Adrenal gland (tissue), 12 donors: ENCODE results near the gene IFITM2. TPM values are rescaled to one million over a fixed set of nuclear protein-coding genes. Genes with fewer than 3 reads are reported as not detected.
"Not testable (repeated sequence)": the region's sequence is repeated elsewhere in the genome, so short reads cannot be mapped to it uniquely, and the experiment has no call there.

Source experiments
- DNase-seq, 7 donors: peaks; one replicate each; pipeline ENCODE4 v3.0.0-alpha.2; 2019 to 2020
- H3K27ac ChIP-seq, 5 donors: fragments of 200-600 bp; sonication (generic) in 4 of 5; 1 replicate in 3 of 5; 2 replicates in 2 of 5; pipeline versions ENCODE4 v1.5.1 to v1.8.0; 2016 to 2020; ENCODE audit warnings: mild to moderate bottlenecking in 1 of 5
- H3K27me3 ChIP-seq: fragments of 200-600 bp; 2 replicates; pipeline ENCODE4 v1.8.0; 2021
- H3K36me3 ChIP-seq, 2 donors: fragments of 200-600 bp; replicated peaks in 1 of 2; 1 replicate in 1 of 2; 2 replicates in 1 of 2; pipeline versions ENCODE4 v1.5.1 to v1.8.0; 2018 to 2022
- H3K4me1 ChIP-seq, 2 donors: fragments of 200-600 bp; replicated peaks in 1 of 2; 1 replicate in 1 of 2; 2 replicates in 1 of 2; pipeline versions ENCODE4 v1.5.1 to v1.8.0; 2018 to 2021
- H3K4me3 ChIP-seq, 4 donors: fragments of 200-600 bp; sonication (generic) in 3 of 4; one replicate each; pipeline ENCODE4 v1.5.1; 2016 to 2018
- H3K9me3 ChIP-seq, 3 donors: fragments of 200-600 bp; sonication (generic) in 1 of 3; replicated peaks in 1 of 3; 1 replicate in 2 of 3; 2 replicates in 1 of 3; pipeline versions ENCODE4 v1.5.1 to v1.8.0; 2016 to 2021
- POLR2A ChIP-seq, 2 donors: fragments of 450-650 bp; IDR thresholded peaks; one replicate each; pipeline ENCODE4 v1.6.1; 2017; ENCODE audit warnings: antibody characterized with exemption in 2 of 2, mild to moderate bottlenecking in 2 of 2, moderate library complexity in 1 of 2
- WGBS, 4 donors: extraction: QIAGEN DNeasy Blood & Tissue Kit in 2 of 4; methylation state at CpG; one replicate each; pipeline versions ENCODE4 v1.1.5 to v1.1.7; 2013 to 2017; 5-methylcytosine and 5-hydroxymethylcytosine counted together
- intact Hi-C, 2 donors: fragments of 100-400 bp; cut with DNase I; formaldehyde crosslinking; loops; one replicate each; pipeline versions ENCODE4 v1.14.1 to v1.15.0; 2022 to 2023
- polyA plus RNA-seq, 3 donors: library from polyadenylated mRNA; stranded (reverse); fragments of 200-250 nt in 2 of 3; fragments of 350-450 nt in 1 of 3; fragmentation: Illumina TruSeq in 1 of 3; extraction: RNeasy Lipid Tissue Mini Kit (QIAGEN cat#74804) in 1 of 3; gene quantifications; one replicate each; pipeline ENCODE4 v1.2.3, GENCODE V29; 2013 to 2014
- total RNA-seq, 9 donors: library from RNA; depleted of rRNA in 4 of 9; stranded (reverse); fragments of >200 nt in 4 of 9; fragments of 120-200 nt in 1 of 9; fragmentation: NEBNext Ultra II Directional in 1 of 9; extraction: Animal tissue kit (Norgen Biotek cat#: 25700) in 1 of 9; gene quantifications; one replicate each; pipeline versions ENCODE4 v1.1.0 to v1.2.4, GENCODE V29; 2013 to 2023
- TF ChIP-seq, protein P1 (sequence below), 6 experiments: fragments of 450-650 bp in 4 of 6; fragments of 200-600 bp in 2 of 6; sonication (generic) in 1 of 6; IDR thresholded peaks; 1 replicate in 5 of 6; 2 replicates in 1 of 6; pipeline versions ENCODE4 v1.5.1 to v1.8.0; 2016 to 2021; ENCODE audit warnings: antibody characterized with exemption in 6 of 6, mild to moderate bottlenecking in 2 of 6, moderate library complexity in 1 of 6
- donor health status: healthy with polysubstance abuse.
- donor health status: Bipolar disorder and iron deficiency.
- donor health status: DM: yes; HTN: yes; CAD: no.
- donor health status: DM: no; HTN: no; CAD: no.
- donor health status: DM: no; HTN: no; CAD: no.
- donor health status: DM: yes; HTN: yes; CAD: no.

The IFITM2 gene
- total and polyA plus RNA-seq, 12 donors, result 30.7 to 835 (median 235) TPM

- intact Hi-C loops, result no loop called here
- Histone ChIP-seq H3K27me3 (no peaks in the 10 kb centered on the region), H3K4me3 (no peak overlapping the region), H3K4me1 (peaks cover 5 to 9% of the 10 kb centered on the region in 2 donors), H3K36me3 (no peaks in the 10 kb centered on the region), H3K27ac (no peak overlapping the region), H3K9me3 (no peaks in the 10 kb centered on the region)
- WGBS, 4 donors, result 59 to 79% (median 64%) methylated on average over 5 of the region's 5 CpGs
- DNase-seq, result no peak
- TF ChIP-seq POLR2A (IDR thresholded peaks at IDR 0.05), result no peak
- TF ChIP-seq, protein P1, sequence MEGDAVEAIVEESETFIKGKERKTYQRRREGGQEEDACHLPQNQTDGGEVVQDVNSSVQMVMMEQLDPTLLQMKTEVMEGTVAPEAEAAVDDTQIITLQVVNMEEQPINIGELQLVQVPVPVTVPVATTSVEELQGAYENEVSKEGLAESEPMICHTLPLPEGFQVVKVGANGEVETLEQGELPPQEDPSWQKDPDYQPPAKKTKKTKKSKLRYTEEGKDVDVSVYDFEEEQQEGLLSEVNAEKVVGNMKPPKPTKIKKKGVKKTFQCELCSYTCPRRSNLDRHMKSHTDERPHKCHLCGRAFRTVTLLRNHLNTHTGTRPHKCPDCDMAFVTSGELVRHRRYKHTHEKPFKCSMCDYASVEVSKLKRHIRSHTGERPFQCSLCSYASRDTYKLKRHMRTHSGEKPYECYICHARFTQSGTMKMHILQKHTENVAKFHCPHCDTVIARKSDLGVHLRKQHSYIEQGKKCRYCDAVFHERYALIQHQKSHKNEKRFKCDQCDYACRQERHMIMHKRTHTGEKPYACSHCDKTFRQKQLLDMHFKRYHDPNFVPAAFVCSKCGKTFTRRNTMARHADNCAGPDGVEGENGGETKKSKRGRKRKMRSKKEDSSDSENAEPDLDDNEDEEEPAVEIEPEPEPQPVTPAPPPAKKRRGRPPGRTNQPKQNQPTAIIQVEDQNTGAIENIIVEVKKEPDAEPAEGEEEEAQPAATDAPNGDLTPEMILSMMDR (IDR thresholded peaks at IDR 0.05), result no peak
These were observed 33.2 kb downstream of the IFITM2 start for GRCh38 chr11:340539-341512.

DNA sequence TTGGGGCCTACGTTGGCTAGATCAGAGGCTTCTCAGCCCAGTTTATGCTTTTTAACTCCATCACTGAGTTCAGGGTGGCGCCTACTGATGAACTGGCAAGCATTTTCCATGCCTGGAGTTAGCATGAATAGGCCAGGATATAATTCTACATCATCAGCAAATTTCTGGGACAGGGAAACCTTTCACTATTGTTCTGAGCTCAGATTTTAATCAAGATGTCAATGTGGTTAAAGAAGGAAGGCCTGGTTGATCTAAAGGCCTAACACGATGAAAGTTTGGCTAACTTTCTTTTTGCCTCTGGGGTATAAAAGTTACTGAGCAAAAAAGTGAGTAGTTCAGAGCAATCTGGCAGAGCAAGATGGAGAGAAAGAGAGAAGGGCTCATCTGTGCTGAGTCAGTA is 34.7 kb downstream of the IFITM2 start:
- WGBS, 4 donors, result 67 to 79% (median 76%) methylated on average over 3 of the region's 3 CpGs
- H3K27ac ChIP-seq, result no peak overlapping the region
- no peak for DNase-seq
- TF ChIP-seq POLR2A (IDR thresholded peaks at IDR 0.05), result no peak
- TF ChIP-seq, protein P1 (IDR thresholded peaks at IDR 0.05), result no peak
- intact Hi-C loops, result no loop called here
- no peaks in the 10 kb centered on the region for H3K27me3 ChIP-seq
- H3K4me1 ChIP-seq, result no peaks in the 10 kb centered on the region
- no peak overlapping the region for H3K4me3 ChIP-seq
- H3K36me3 ChIP-seq, result no peaks in the 10 kb centered on the region
- no peaks in the 10 kb centered on the region for H3K9me3 ChIP-seq

- no peaks in the 10 kb centered on the region for H3K27me3 ChIP-seq
- H3K9me3 ChIP-seq, result no peaks in the 10 kb centered on the region
- no peak overlapping the region for H3K27ac ChIP-seq
- no peaks in the 10 kb centered on the region for H3K36me3 ChIP-seq
- no peak for DNase-seq
- TF ChIP-seq POLR2A (IDR thresholded peaks at IDR 0.05), result no peak
- TF ChIP-seq, protein P1 (IDR thresholded peaks at IDR 0.05), result no peak
- H3K4me3 ChIP-seq, result no peak overlapping the region
- 83 to 89% (median 86%) methylated on average over 11 of the region's 11 CpGs for WGBS, 4 donors
- intact Hi-C loops, result no loop called here
- no peaks in the 10 kb centered on the region for H3K4me1 ChIP-seq
These were observed 37.4 kb downstream of the IFITM2 start for GRCh38 chr11:344836-345578.

- no peak overlapping the region for H3K4me3 ChIP-seq
- WGBS, 4 donors, result 77 to 83% (median 81%) methylated on average over 3 of the region's 3 CpGs
- no peak for DNase-seq
- TF ChIP-seq, protein P1 (IDR thresholded peaks at IDR 0.05), result no peak
- TF ChIP-seq POLR2A (IDR thresholded peaks at IDR 0.05), result no peak
- H3K27me3 ChIP-seq, result no peaks in the 10 kb centered on the region
- no peaks in the 10 kb centered on the region for H3K9me3 ChIP-seq
- H3K36me3 ChIP-seq, result no peaks in the 10 kb centered on the region
- intact Hi-C loops, result no loop called here
- H3K4me1 ChIP-seq, result no peaks in the 10 kb centered on the region
- no peak overlapping the region for H3K27ac ChIP-seq
These were observed 38.9 kb downstream of the IFITM2 start for GRCh38 chr11:346529-346928.

- intact Hi-C loops, DNase-seq: not testable (repeated sequence)
- WGBS, 4 donors, result 50 to 65% (median 51%) methylated on average over 5 to 8 of the region's 8 CpGs
These were observed 41.8 kb downstream of the IFITM2 start for GRCh38 chr11:349270-349954.

DNA sequence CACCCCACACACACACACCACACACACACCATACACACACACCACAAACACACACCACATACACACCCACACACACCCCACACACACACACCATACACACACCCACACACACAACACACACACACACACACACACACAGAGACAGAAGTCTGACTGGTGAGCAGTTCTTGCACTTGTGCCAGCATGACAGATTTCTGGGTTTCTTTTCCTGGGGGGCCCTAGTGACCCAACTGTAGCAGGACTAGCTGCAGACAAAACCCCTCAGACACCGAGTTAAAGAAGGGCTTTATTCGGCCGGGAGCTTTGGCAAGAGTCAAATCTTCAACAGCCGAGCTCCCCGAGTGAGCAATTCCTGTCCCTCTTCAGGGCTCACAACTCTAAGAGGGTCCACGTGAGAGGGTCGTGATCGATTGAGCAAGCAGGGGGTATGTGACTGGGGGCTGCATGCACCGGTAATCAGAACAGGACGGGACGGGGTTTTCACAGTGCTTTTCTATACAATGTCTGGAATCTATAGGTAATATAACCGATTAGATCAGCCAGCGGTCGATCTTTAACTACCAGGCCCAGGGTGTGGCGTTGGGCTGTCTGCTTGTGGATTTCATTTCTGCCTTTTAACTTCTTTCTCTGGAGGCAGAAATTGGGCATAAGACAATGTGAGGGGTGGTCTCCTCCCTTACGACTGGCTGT is 42.6 kb downstream of the IFITM2 start:
- intact Hi-C loops, H3K4me3 ChIP-seq, H3K4me1 ChIP-seq, H3K27ac ChIP-seq, H3K36me3 ChIP-seq, H3K27me3 ChIP-seq, DNase-seq, H3K9me3 ChIP-seq: not testable (repeated sequence)
- WGBS, 4 donors, result 74 to 80% (median 79%) methylated on average over 10 to 16 of the region's 16 CpGs

More at GRCh38 chr11:349270-349954, 41.8 kb downstream of the IFITM2 start:
- not testable (repeated sequence) for H3K27ac ChIP-seq, H3K4me1 ChIP-seq, H3K27me3 ChIP-seq, H3K4me3 ChIP-seq, H3K9me3 ChIP-seq, H3K36me3 ChIP-seq
